ENCODE results near the gene PRDM8.

GRCh38 chr4:80199004-80199560 lies 1.8 kb downstream of the PRDM8 start:
- TF ChIP-seq CTCF (IDR thresholded peaks at IDR 0.05) (no peak), POLR2A (IDR thresholded peaks at IDR 0.05) (no peak)
